Activated CD8-positive, alpha-beta memory T cell treated with anti-CD3 and anti-CD28 coated beads, Interleukin-2, amount 50 U/mL, for 1 hour (primary cell): Measurements from ENCODE around the gene DOCK1.

ENCODE experiments used
- DNase-seq: peaks from one replicate; pipeline ENCODE4 v3.0.0-alpha.2; 2020; ENCODE audit errors: extremely low read depth

DOCK1 gene

DNA sequence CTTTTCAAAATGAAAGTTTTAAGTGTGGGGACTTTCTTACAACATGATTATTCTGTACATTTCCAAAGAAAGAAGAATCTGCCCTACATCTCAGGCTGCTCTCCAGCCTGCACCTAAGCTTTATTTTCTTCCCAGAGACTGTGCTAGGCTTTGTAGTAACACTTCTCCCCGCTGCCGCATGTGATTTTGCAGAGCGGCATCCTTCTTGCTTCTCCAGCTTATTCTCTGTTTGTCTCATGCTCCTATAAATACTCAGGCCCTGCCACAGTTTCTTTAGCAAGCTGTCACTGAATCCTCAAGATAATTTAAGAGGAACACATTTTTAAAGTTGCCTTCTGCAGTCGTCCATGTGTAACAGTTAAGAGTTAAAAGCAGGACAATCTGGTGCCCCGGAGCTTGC, 237.6 kb downstream of the DOCK1 start:
- DNase-seq = no peak

GRCh38 chr10:127145173-127145572, 239.9 kb downstream of the DOCK1 start:
- no peak for DNase-seq

DNA sequence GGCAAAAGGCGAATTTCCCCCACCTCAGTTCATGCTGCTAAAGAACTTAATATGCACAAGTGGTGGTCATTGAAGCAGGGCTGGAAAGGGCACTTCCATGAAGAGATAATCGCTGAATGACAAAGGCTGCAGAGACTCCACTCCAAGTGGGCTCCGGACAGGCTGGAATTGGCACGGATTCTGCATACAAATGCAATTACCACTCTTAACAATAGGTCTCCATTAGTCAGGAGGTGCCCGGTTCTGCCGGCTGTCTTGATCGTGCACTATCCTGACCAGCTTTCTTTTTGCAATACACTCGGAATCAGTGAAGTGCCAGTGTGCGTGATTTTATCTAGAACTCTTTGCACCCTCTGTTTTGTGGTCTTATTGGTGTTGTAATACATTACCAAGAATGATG, 241.4 kb downstream of the DOCK1 start:
- DNase-seq = no peak

DNA sequence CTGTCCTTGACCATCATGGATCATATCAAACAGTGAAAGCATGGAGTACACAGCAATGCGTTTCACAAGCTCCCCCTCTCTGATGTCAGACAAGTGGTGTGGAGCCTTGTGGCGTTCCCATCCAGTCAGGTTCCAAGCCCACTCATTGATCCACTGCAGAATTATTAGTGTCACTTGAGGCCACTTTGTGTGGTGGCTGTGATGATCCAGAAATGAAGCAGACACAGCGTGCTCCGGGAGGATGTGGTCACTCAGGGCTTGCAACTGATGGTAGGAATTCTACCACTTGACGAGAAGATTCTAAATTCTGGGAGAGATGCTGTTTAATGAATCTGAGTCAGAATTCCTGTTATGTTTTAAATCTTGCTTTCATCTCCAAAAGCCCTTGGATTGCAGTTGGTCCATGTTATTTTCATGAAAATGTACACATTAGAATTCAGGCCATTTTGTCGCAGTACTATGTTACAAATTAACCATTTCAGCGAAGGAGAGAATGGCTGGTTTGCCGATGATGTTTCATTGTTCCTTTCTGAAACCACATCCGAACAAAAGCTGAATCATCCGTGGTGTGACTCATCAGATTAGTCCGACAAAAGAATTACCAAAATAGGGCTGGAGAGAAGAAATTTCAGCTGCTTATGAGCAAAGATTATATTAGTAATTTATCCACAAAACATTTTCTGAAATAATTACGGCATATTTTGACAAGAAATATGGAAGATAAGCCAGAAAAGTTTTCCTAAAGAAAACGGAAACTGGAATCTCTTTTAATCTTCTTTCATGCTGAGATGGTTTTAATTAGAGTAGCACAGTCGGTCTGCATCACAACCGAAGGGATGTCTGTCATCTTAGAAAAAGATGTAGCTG, 243.1 kb downstream of the DOCK1 start:
- no peak for DNase-seq

GRCh38 chr10:127148933-127149220, 243.6 kb downstream of the DOCK1 start:
- DNase-seq = no peak

GRCh38 chr10:127149501-127150081, 244.4 kb downstream of the DOCK1 start:
- DNase-seq = no peak

- no peak for DNase-seq
Observed at GRCh38 chr10:127150136-127150535, 244.9 kb downstream of the DOCK1 start.

GRCh38 chr10:127151541-127151940, 246.3 kb downstream of the DOCK1 start:
- no peak for DNase-seq

DNA sequence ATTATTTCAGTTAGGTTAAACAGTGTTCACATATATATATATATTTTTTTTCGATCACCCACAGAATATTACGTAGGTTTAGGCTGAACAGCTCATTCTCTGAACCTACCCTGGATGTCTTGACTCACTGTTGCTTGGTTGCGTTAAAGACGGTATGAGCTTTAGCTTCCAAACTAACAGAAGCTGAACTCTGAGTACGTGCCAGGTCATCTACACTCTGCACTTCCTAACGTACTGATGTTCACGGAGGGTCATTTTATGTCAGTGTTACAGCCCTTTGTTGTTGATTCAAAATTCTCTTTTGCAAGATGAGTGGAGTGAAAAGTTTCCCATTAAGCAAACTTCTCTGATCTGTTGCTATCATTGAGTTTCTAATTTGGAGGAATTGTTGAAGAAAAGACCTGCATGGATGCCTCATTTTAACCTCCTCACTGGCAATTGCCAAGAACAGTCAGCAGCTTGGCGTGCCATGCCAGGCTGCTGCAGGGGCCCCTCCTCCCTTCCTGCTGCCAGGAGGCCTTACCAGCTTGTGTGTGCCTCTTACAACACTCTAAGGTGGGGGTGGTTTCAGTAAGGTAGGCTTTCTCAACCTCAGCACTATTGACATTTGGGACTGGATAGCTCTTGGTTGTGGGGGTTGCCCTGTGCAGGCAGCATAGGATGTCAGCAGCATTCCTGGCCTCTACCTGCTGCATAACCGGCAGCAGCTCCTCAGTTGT, 246.9 kb downstream of the DOCK1 start:
- DNase-seq = no peak

DNA sequence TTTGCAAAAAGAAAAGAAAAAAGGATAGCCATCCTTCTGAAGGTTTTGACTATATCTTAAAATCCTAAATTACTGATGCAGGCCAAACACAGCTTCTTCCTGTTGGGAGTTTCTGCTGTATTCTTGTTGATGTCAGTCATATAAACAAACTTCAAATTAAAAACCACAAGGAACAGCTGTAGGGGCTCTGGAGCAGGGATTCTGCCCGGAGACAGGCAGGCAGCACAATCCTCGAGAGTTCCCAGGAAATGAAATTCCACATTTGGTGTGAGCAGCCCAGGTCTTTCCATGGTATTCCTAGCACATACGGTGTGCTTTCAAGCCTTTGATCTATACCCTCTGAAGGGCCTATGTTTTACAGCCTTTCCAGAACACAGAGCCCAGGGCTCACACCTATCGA, 248.0 kb downstream of the DOCK1 start:
- no peak for DNase-seq

GRCh38 chr10:127154831-127155620, 249.8 kb downstream of the DOCK1 start:
- no peak for DNase-seq

DNA sequence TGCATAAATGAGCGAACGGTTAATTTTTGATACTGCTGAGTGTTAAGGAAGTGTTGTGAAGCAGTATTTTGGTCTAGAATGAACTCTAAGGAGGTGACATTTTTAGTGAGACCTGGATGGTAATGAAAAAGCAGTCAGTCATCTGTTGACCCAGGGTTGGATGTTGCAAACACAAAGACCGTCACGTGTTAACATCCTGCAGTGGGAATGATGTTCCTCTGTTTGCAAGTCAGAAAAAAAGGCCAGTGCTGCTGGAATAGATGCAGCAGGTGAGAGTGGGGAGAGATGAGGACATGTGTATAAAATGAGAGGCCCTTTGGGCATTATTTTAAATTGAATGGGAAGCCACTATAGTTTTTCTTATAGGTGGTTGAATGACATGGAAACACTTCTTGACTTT, 251.9 kb downstream of the DOCK1 start:
- DNase-seq = no peak

DNA sequence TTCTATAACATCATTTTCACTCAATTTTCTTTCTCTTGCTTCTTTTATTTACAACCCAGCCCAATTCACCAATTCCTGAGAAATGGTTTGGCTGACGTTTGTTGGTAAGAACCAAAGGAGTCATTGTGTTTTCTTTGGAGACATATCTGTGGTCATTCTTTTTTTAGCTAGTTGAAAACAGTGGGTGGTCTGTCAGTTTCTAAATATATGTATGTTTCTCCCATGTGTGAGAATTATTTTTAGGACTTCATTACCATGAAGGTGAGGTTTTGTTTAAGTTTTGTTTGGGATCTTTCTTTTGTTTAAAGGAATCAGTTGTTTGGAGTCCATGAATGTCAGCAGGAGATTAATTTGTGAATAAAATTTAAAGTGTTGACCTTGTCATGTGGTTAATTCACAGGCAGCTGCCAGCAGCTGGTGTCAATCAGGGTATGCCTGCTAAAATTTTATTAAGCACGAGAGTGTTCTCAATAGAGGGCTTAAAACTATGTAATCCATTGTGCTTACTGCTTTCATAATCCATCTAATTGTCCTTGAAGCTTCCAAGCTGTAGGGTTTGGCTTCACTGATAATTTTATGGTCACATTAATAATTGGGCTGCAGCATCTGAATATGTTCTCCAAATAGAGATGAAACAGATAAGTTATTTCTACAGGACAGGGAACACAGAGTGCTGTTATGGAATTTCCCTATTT, 252.4 kb downstream of the DOCK1 start:
- no peak for DNase-seq

- DNase-seq = no peak
Observed at GRCh38 chr10:127158662-127159061, 253.4 kb downstream of the DOCK1 start.

GRCh38 chr10:127159648-127160245, 254.5 kb downstream of the DOCK1 start:
- no peak for DNase-seq

- DNase-seq = no peak
Observed at GRCh38 chr10:127161482-127161881, 256.3 kb downstream of the DOCK1 start.

GRCh38 chr10:127162841-127163240, 257.6 kb downstream of the DOCK1 start:
- no peak for DNase-seq

GRCh38 chr10:127168261-127168660, 263.0 kb downstream of the DOCK1 start:
- no peak for DNase-seq

DNA sequence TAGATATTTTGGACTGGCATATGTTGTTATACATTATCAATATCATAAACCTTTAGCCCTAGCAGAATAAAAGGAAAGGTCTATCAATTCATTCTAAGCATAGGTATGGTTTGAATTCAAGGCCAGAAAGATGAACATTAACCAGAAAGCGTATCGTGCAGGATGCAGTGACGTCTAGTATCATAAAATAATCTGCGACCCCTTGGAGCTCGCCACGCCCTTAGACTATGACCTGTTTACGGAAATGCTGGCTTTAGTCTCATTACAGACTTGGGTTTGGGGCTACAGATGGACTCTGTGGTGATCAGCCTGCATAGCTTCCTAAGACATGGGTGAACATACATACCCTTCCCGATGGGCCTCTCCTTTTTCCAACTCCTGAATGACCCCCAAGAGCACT, 269.6 kb downstream of the DOCK1 start:
- DNase-seq = no peak

DNA sequence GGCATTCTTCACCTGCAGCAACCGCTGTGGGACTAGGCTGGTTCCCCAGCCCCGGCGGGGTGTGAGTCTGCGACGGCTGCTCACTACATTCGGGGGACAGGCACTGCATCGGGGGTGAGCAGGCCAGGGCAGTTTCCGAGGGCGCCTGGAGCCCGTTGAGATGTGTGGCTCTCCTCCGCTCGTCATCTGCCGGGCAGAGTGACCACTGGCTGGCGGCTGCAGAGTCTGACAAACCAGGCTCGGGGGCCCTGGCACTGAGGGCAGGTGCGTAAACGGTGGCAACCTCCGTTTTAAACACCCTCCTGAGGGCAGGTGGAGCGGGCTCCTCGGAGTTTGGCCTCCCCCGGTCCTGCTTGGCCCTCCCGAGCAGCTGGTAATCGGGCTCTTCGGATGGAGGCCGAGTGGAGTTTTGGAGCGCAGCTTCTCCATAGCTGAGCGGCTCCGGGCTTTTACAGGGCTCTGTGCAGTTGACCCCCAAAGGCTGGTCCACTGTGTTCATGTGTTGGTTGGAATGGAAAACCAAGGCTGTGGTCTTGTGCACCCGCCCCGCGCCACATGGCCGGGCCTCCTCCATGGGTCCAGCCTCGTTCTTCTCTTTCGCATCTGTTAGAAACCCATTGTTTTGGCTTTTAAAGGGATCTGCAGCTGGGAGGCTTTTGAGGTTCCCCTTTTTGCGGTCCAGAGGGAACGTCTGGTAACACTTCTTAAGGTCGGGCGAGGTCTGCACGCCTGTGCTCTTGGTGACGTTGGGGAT, 270.3 kb downstream of the DOCK1 start:
- DNase-seq = no peak

DNA sequence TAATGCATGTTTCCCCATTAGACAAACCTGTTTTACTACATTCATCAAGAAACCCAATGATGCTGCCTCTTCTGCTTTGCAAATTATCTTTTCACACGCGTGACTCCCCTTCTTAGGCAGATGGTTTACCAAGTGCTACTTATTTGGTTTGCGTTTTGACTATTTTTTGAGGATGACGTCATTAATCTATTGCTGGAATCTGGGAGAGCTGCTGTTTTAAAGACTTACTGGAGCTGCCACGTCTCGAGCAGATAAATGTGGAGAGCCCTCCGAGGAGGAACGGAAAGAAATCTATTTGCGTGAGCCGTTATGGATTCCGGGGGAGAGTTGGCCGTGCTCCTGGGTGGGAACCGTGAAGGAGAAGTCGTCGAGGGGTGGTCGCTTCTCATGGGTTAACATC, 271.4 kb downstream of the DOCK1 start:
- no peak for DNase-seq
